ENCODE data around the gene CTTNBP2NL. TPM values are rescaled to one million over a fixed set of nuclear protein-coding genes. Genes with fewer than 3 reads are reported as not detected.

The CTTNBP2NL gene
- polyA plus RNA-seq, 3 donors: 1.6 to 4.9 (median 3.0) TPM

DNA sequence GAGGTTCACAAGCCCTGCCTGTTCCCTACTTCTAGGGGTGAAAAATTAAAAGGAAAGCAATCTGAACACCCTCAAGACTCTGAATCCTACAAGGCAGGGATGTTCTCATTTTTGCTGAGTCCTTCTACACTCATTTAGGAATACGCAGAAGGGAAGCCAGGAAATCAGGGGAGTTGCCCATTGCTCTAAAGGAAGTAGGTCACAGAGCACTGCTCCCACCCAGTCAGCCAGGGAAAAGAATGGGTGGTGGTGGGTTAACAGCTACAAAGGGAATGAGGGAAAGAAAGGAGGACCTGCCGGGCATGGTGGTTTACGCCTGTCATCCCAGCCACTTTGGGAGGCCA, 2.4 kb upstream of the CTTNBP2NL start:
- Histone ChIP-seq H3K27me3 (ENCODE audit: control insufficient read depth in 2 of 2, insufficient read depth in 2 of 2, low read length in 2 of 2) (peaks cover 0 to 2% of the 10 kb centered on the region in 2 donors), H3K4me3 (replicated peaks in 1 of 3; ENCODE audit: low read depth in 2 of 3, low read length in 3 of 3) (peak overlapping the region in 1 of 3 experiments; percentile 60), H3K4me1 (ENCODE audit: control insufficient read depth in 1 of 2, insufficient read depth in 2 of 2, low read length in 2 of 2) (peaks cover 45 to 52% of the 10 kb centered on the region in 2 donors), H3K4me2 (replicated peaks; ENCODE audit: extremely low read depth, low read length, poor library complexity, severe bottlenecking) (peak overlapping the region; percentile 69), H3K36me3 (replicated peaks in 1 of 2; ENCODE audit: control insufficient read depth in 1 of 2, insufficient read depth in 2 of 2, low read length in 2 of 2) (no peaks in the 10 kb centered on the region), H3K27ac (ENCODE audit: low read depth in 1 of 2, low read length in 2 of 2) (peak overlapping the region; percentile 86 to 88), H3K79me2 (ENCODE audit: insufficient read depth, low read length) (no peaks in the 10 kb centered on the region), H3K9me3 (replicated peaks in 1 of 2; ENCODE audit: control insufficient read depth in 1 of 2, insufficient read depth in 1 of 2, low read length in 2 of 2) (no peaks in the 10 kb centered on the region), H4K20me1 (ENCODE audit: insufficient read depth, low read length) (no peaks in the 10 kb centered on the region), H3K9ac (ENCODE audit: insufficient read depth, low read length, poor library complexity, severe bottlenecking) (peak overlapping the region; percentile 45), H2AFZ (ENCODE audit: insufficient read depth, low read depth, low read length, poor library complexity, severe bottlenecking) (peak overlapping the region; percentile 14)
- DNase-seq: peak in 2 of 3 donors; percentile 43 to 64
- peak overlapping the region; percentile 61 to 76 for H3K4me3 Mint-ChIP-seq
- peak overlapping the region; percentile 87 to 96 (median 94) for H3K27ac Mint-ChIP-seq
- intact Hi-C loops (cut with micrococcal nuclease): loop anchor here (5.0 kb wide), 3 partner anchors 74 to 319 kb away; partner anchors contain the start of genes CAPZA1 (in 2 of the 2) and ST7L (in 2 of the 2)
- H3K4me1 Mint-ChIP-seq: peaks cover 46% of the 10 kb centered on the region
- no CpG with 5 or more reads among the region's 3 CpGs for WGBS (ENCODE audit: insufficient coverage)
- no peaks in the 10 kb centered on the region for H3K9me3 Mint-ChIP-seq
- H3K27me3 Mint-ChIP-seq (ENCODE audit: low read depth in 3 of 3): peaks cover 1 to 12% (median 8%) of the 10 kb centered on the region in 3 donors
- TF ChIP-seq, protein P1, sequence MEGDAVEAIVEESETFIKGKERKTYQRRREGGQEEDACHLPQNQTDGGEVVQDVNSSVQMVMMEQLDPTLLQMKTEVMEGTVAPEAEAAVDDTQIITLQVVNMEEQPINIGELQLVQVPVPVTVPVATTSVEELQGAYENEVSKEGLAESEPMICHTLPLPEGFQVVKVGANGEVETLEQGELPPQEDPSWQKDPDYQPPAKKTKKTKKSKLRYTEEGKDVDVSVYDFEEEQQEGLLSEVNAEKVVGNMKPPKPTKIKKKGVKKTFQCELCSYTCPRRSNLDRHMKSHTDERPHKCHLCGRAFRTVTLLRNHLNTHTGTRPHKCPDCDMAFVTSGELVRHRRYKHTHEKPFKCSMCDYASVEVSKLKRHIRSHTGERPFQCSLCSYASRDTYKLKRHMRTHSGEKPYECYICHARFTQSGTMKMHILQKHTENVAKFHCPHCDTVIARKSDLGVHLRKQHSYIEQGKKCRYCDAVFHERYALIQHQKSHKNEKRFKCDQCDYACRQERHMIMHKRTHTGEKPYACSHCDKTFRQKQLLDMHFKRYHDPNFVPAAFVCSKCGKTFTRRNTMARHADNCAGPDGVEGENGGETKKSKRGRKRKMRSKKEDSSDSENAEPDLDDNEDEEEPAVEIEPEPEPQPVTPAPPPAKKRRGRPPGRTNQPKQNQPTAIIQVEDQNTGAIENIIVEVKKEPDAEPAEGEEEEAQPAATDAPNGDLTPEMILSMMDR (IDR thresholded peaks at IDR 0.05): no peak
- H3K36me3 Mint-ChIP-seq: no peaks in the 10 kb centered on the region

DNA sequence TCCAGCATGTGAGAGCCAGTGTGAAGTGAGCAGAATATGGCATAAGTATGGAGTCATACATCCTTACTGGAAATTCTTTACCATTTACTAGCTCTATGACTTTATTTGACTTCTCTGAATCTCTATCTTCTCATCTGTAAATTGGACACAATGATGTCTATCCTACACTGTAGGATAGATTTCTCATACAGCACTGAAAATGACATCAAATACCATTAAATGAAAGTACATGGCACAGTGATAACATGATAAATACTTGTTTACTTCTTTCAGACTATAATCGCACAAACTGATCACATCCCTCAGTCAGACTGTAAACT, 1.3 kb upstream of the CTTNBP2NL start:
- Histone ChIP-seq H3K27ac (ENCODE audit: low read depth in 1 of 2, low read length in 2 of 2) (peak overlapping the region; percentile 7 to 88), H3K36me3 (replicated peaks in 1 of 2; ENCODE audit: control insufficient read depth in 1 of 2, insufficient read depth in 2 of 2, low read length in 2 of 2) (no peaks in the 10 kb centered on the region), H3K79me2 (ENCODE audit: insufficient read depth, low read length) (no peaks in the 10 kb centered on the region), H3K27me3 (ENCODE audit: control insufficient read depth in 2 of 2, insufficient read depth in 2 of 2, low read length in 2 of 2) (peaks cover 0 to under 1% of the 10 kb centered on the region in 2 donors), H3K4me3 (replicated peaks in 1 of 3; ENCODE audit: low read depth in 2 of 3, low read length in 3 of 3) (peak overlapping the region in 1 of 3 experiments; percentile 60), H2AFZ (ENCODE audit: insufficient read depth, low read depth, low read length, poor library complexity, severe bottlenecking) (peak overlapping the region; percentile 42), H3K4me1 (ENCODE audit: control insufficient read depth in 1 of 2, insufficient read depth in 2 of 2, low read length in 2 of 2) (peaks cover 45 to 52% of the 10 kb centered on the region in 2 donors), H3K4me2 (replicated peaks; ENCODE audit: extremely low read depth, low read length, poor library complexity, severe bottlenecking) (peak overlapping the region; percentile 69), H4K20me1 (ENCODE audit: insufficient read depth, low read length) (no peaks in the 10 kb centered on the region), H3K9ac (ENCODE audit: insufficient read depth, low read length, poor library complexity, severe bottlenecking) (no peak overlapping the region), H3K9me3 (replicated peaks in 1 of 2; ENCODE audit: control insufficient read depth in 1 of 2, insufficient read depth in 1 of 2, low read length in 2 of 2) (no peaks in the 10 kb centered on the region)
- WGBS (ENCODE audit: insufficient coverage): no CpG with 5 or more reads among the region's 1 CpG
- Mint-ChIP-seq H3K36me3 (no peaks in the 10 kb centered on the region), H3K4me3 (peak overlapping the region; percentile 61 to 66), H3K27me3 (ENCODE audit: low read depth in 3 of 3) (peaks cover 0 to 4% (median 3%) of the 10 kb centered on the region in 3 donors), H3K27ac (peak overlapping the region; percentile 87 to 96 (median 91)), H3K4me1 (peaks cover 46% of the 10 kb centered on the region), H3K9me3 (no peaks in the 10 kb centered on the region)
- no peak for DNase-seq
- intact Hi-C loops (cut with micrococcal nuclease): loop anchor here (5.0 kb wide), 3 partner anchors 73 to 318 kb away; partner anchors contain the start of genes CAPZA1 (in 2 of the 2) and ST7L (in 2 of the 2)
- TF ChIP-seq, protein P1 (IDR thresholded peaks at IDR 0.05): no peak
